SU-DHL-6 (cell line): Measurements from ENCODE around the gene COL4A1.

ENCODE experiments used
- H2AFZ ChIP-seq: fragments of 200-600 bp; sonication (generic); 2 replicates; pipeline ENCODE4 v1.6.1; 2014; ENCODE audit warnings: low read depth, mild to moderate bottlenecking, moderate library complexity, mixed read lengths, antibody characterized with exemption, low read length; ENCODE audit not compliant: severe bottlenecking
- H3F3A ChIP-seq: fragments of 200-600 bp; shearing (Covaris generic); 2 replicates; pipeline ENCODE4 v1.6.0; 2016; ENCODE audit warnings: antibody characterized with exemption, mild to moderate bottlenecking; ENCODE audit not compliant: insufficient read depth
- H3K27ac ChIP-seq: fragments of 200-600 bp; sonication (generic); 2 replicates; pipeline ENCODE4 v1.5.1; 2016; ENCODE audit warnings: low read depth, mild to moderate bottlenecking, low read length, moderate library complexity, mixed read lengths
- H3K27me3 ChIP-seq: fragments of 200-600 bp; sonication (generic), shearing (Covaris generic); 2 replicates; pipeline ENCODE4 v1.6.0; 2014; ENCODE audit warnings: mild to moderate bottlenecking, low read length
- H3K36me3 ChIP-seq: fragments of 200-600 bp; sonication (generic); 2 replicates; pipeline ENCODE4 v1.6.1; 2014; ENCODE audit warnings: mild to moderate bottlenecking, low read length, mixed read lengths
- H3K4me2 ChIP-seq: fragments of 300-600, 200-600 bp; shearing (Covaris generic), sonication (generic); 2 replicates; pipeline ENCODE4 v1.6.0; 2014; ENCODE audit warnings: low read length, low read depth, mild to moderate bottlenecking; ENCODE audit not compliant: poor library complexity, severe bottlenecking
- H3K4me3 ChIP-seq: fragments of 200-600 bp; sonication (generic); 2 replicates; pipeline ENCODE4 v1.5.1; 2014; ENCODE audit warnings: antibody characterized with exemption, low read length, mild to moderate bottlenecking, mixed read lengths; ENCODE audit not compliant: insufficient read depth, poor library complexity, severe bottlenecking
- H3K79me2 ChIP-seq: fragments of 200-600 bp; sonication (generic); 2 replicates; pipeline ENCODE4 v1.6.1; 2014; ENCODE audit warnings: mild to moderate bottlenecking, low read length, moderate library complexity; ENCODE audit not compliant: insufficient read depth
- H3K9ac ChIP-seq: fragments of 200-600 bp; sonication (generic); 2 replicates; pipeline ENCODE4 v1.7.0; 2014; ENCODE audit warnings: mild to moderate bottlenecking, low read length
- H3K9me2 ChIP-seq: fragments of 200-600 bp; sonication (generic); replicated peaks from 2 replicates; pipeline ENCODE4 v1.6.1; 2014; ENCODE audit warnings: low read length; ENCODE audit not compliant: insufficient read depth
- H3K9me3 ChIP-seq: fragments of 200-600 bp; sonication (generic); 2 replicates; pipeline ENCODE4 v1.6.1; 2014; ENCODE audit warnings: low read length, mixed read lengths; ENCODE audit not compliant: insufficient read depth
- H4K20me1 ChIP-seq: fragments of 200-600 bp; sonication (generic); 2 replicates; pipeline ENCODE4 v1.6.1; 2014; ENCODE audit warnings: low read depth, mild to moderate bottlenecking, antibody characterized with exemption, low read length, moderate library complexity, mixed read lengths
- CTCF ChIP-seq: fragments of 200-600 bp; sonication (generic); IDR thresholded peaks from one replicate; pipeline ENCODE4 v1.5.1; 2017; ENCODE audit warnings: antibody characterized with exemption, mild to moderate bottlenecking, low read length, moderate library complexity; ENCODE audit not compliant: insufficient read depth, poor library complexity, severe bottlenecking
- EZH2phosphoT487 ChIP-seq: fragments of 200-600 bp; sonication (generic), shearing (Covaris generic); conservative IDR thresholded peaks from 2 replicates; pipeline ENCODE4 v1.6.1; 2018; ENCODE audit warnings: mild to moderate bottlenecking, antibody characterized with exemption, low read length, moderate library complexity, mixed read lengths

COL4A1 gene

GRCh38 chr13:110349239-110349638, 42.3 kb upstream of the COL4A1 start:
- Histone ChIP-seq H3K9ac (no peak overlapping the region), H3K4me3 (no peak overlapping the region), H3K27me3 (no peaks in the 10 kb centered on the region), H2AFZ (no peak overlapping the region), H3K36me3 (no peaks in the 10 kb centered on the region), H3K9me3 (no peaks in the 10 kb centered on the region), H3K79me2 (no peaks in the 10 kb centered on the region), H4K20me1 (no peaks in the 10 kb centered on the region), H3F3A (no peaks in the 10 kb centered on the region), H3K27ac (no peak overlapping the region), H3K4me2 (no peak overlapping the region), H3K9me2 (no peaks in the 10 kb centered on the region)
- no peak for TF ChIP-seq EZH2phosphoT487
- no peak for TF ChIP-seq CTCF

GRCh38 chr13:110348309-110349105, 41.5 kb upstream of the COL4A1 start:
- no peaks in the 10 kb centered on the region for H4K20me1 ChIP-seq
- H3K4me3 ChIP-seq, result no peak overlapping the region
- no peaks in the 10 kb centered on the region for H3K9me3 ChIP-seq
- H3K79me2 ChIP-seq, result no peaks in the 10 kb centered on the region
- no peak for TF ChIP-seq CTCF
- TF ChIP-seq EZH2phosphoT487, result no peak
- no peak overlapping the region for H2AFZ ChIP-seq
- H3K27ac ChIP-seq, result no peak overlapping the region
- no peak overlapping the region for H3K4me2 ChIP-seq
- H3K27me3 ChIP-seq, result no peaks in the 10 kb centered on the region
- H3K36me3 ChIP-seq, result no peaks in the 10 kb centered on the region
- no peaks in the 10 kb centered on the region for H3F3A ChIP-seq
- no peak overlapping the region for H3K9ac ChIP-seq
- no peaks in the 10 kb centered on the region for H3K9me2 ChIP-seq

GRCh38 chr13:110347535-110348308, 40.8 kb upstream of the COL4A1 start:
- Histone ChIP-seq H3K4me2 (no peak overlapping the region), H3K9me2 (no peaks in the 10 kb centered on the region), H3K36me3 (no peaks in the 10 kb centered on the region), H3K79me2 (no peaks in the 10 kb centered on the region), H4K20me1 (no peaks in the 10 kb centered on the region), H3K27ac (no peak overlapping the region), H3K27me3 (no peaks in the 10 kb centered on the region), H3K9me3 (no peaks in the 10 kb centered on the region), H3K9ac (no peak overlapping the region), H3F3A (no peaks in the 10 kb centered on the region), H2AFZ (no peak overlapping the region), H3K4me3 (no peak overlapping the region)
- TF ChIP-seq EZH2phosphoT487, result no peak
- TF ChIP-seq CTCF, result no peak
